Karpas-422 (cell line): Measurements from ENCODE around the gene GLS2. TPM values are rescaled to one million over a fixed set of nuclear protein-coding genes. Genes with fewer than 3 reads are reported as not detected.
A peak's percentile ranks its signal among the peaks of the same experiment; 100 is the strongest.

Experiments used
- DNase-seq: peaks from one replicate; pipeline ENCODE4 v3.0.0-alpha.2; 2015
- H2AFZ ChIP-seq: fragments of 200-600 bp; sonication (generic); 2 replicates; pipeline ENCODE4 v1.6.1; 2014; ENCODE audit warnings: antibody characterized with exemption, low read length, mixed read lengths
- H3K27ac ChIP-seq: fragments of 200-600 bp; sonication (generic); 2 replicates; pipeline ENCODE4 v1.5.1; 2014; ENCODE audit warnings: mild to moderate bottlenecking, low read length, moderate library complexity
- H3K27me3 ChIP-seq: fragments of 200-600 bp; sonication (generic); 2 replicates; pipeline ENCODE4 v1.6.1; 2014; ENCODE audit warnings: low read length, mixed read lengths
- H3K36me3 ChIP-seq: fragments of 200-600 bp; sonication (generic); 2 replicates; pipeline ENCODE4 v1.6.1; 2014; ENCODE audit warnings: low read length, mixed read lengths; ENCODE audit not compliant: insufficient read depth
- H3K4me1 ChIP-seq: fragments of 200-600 bp; sonication (generic); 2 replicates; pipeline ENCODE4 v1.6.1; 2014; ENCODE audit warnings: mild to moderate bottlenecking, low read length, mixed read lengths
- H3K4me2 ChIP-seq: fragments of 200-600 bp; sonication (generic); 2 replicates; pipeline ENCODE4 v1.6.1; 2014; ENCODE audit warnings: low read length, low read depth, mild to moderate bottlenecking; ENCODE audit not compliant: poor library complexity, severe bottlenecking
- H3K4me3 ChIP-seq: fragments of 200-600 bp; sonication (generic); 2 replicates; pipeline ENCODE4 v1.5.1; 2014; ENCODE audit warnings: mild to moderate bottlenecking, antibody characterized with exemption, low read length, mixed read lengths
- H3K79me2 ChIP-seq: fragments of 200-600 bp; sonication (generic); 2 replicates; pipeline ENCODE4 v1.6.1; 2014; ENCODE audit warnings: mild to moderate bottlenecking, low read length, mixed read lengths
- H3K9ac ChIP-seq: fragments of 200-600 bp; sonication (generic); 2 replicates; pipeline ENCODE4 v1.6.0; 2014; ENCODE audit warnings: low read length
- H3K9me2 ChIP-seq: fragments of 200-600 bp; sonication (generic), shearing (Covaris generic); replicated peaks from 2 replicates; pipeline ENCODE4 v1.6.0; 2014; ENCODE audit warnings: mild to moderate bottlenecking, low read length, moderate library complexity; ENCODE audit not compliant: insufficient read depth
- H3K9me3 ChIP-seq: fragments of 300-700, 200-600 bp; sonication (generic); 2 replicates; pipeline ENCODE4 v1.6.1; 2014; ENCODE audit warnings: low read length, mixed read lengths
- H4K20me1 ChIP-seq: fragments of 200-600 bp; sonication (generic); 2 replicates; pipeline ENCODE4 v1.6.1; 2014; ENCODE audit warnings: mild to moderate bottlenecking, antibody characterized with exemption, low read length, low read depth; ENCODE audit not compliant: insufficient read depth
- total RNA-seq: library from RNA; depleted of rRNA; stranded (reverse); fragments of >200 nt; shearing (Covaris generic); gene quantifications from 2 replicates; pipeline ENCODE4 v1.2.3, GENCODE V29; 2014; ENCODE audit warnings: low replicate concordance; rRNA removed

Gene GLS2
- total RNA-seq: not detected in 2 replicates

DNA sequence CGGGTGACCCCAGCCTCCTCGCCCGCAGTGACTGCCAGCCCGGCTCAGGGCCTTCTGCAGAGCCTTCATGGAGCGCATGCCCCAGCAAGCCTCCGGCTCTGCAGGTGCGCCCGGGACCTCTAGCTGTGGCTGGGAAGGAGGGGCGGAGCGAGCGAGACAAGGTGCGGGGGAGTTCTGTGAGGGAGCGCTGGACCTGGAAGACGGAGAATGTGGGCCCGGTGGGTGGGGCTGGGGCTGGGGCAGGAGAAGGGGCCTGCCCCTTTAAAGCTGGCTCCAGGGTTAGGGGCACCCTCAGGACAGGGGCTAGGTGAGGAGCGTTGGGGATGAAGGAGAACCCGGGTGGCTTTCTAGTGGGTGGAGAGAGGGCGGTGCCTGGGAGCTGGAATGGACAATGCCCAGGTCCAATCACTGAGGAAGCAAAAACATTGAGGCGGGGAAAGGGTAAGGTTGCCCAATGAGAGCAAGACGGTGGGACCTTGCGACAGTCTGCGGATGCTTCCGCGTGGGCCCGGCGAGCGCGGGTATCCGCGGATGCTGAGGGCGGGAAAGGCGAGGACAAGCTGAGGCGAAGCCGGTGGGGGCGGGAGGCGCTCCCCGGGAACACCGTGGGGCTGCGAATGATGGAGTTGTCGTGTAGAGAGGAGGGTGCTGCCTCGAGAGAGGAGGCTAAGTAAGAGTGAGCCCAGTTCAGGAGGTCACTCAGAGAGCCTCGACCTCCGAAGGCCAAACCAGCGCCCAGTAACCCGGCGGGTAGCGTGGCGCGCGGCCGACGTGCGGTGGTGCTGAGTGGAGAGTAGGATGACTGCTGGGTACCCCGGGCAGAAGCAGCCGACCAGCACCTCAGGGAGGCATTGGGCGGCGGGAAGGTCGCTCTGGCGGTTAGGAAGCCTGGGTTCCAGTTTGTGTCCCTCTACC is at the start of gene GLS2:
Gene GLS2 (minus strand): TSS at position 121 of the 915 bp plus-strand sequence. CDS start 43 bp downstream, at position 78.
- Histone ChIP-seq H3K9me3 (no peaks in the 10 kb centered on the region), H3K27me3 (no peaks in the 10 kb centered on the region), H3K4me1 (peaks cover 8% of the 10 kb centered on the region), H3K36me3 (no peaks in the 10 kb centered on the region), H3K9me2 (no peaks in the 10 kb centered on the region), H3K27ac (no peak within 1 kb of the TSS), H3K9ac (no peak within 1 kb of the TSS), H3K4me2 (no peak within 1 kb of the TSS), H3K79me2 (no peaks in the 10 kb centered on the region), H4K20me1 (0 out of 2 replicates have a peak, but pooled peaks cover 4% of the 10 kb centered on the region), H3K4me3 (no peak within 1 kb of the TSS), H2AFZ (no peak within 1 kb of the TSS)
- DNase-seq: peak; percentile 53

DNA sequence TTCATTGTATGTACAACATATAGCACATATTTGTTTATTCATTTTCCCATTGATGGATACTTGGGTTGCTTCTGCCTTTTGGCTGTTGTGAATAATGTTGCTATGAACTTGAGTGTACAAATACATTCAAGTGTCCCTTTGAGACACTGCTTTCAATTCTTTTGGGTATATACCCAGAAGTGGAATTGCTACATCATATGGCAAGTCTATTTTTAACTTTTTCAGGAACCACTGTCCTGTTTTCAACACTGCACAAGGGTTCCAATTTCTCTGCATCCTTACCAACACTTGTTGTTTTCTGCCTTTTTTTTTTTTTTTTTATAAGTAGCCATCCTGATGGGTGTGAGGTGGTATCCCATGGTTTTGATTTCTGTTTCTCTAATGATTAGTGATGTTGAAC is 49.6 kb upstream of the GLS2 start:
- H3K36me3 ChIP-seq: no peaks in the 10 kb centered on the region
- H2AFZ ChIP-seq: no peak overlapping the region
- no peak overlapping the region for H3K9ac ChIP-seq
- H3K4me1 ChIP-seq: no peaks in the 10 kb centered on the region
- no peaks in the 10 kb centered on the region for H3K9me3 ChIP-seq
- no peaks in the 10 kb centered on the region for H3K79me2 ChIP-seq
- H3K27ac ChIP-seq: no peak overlapping the region
- DNase-seq: no peak
- no peak overlapping the region for H3K4me2 ChIP-seq
- no peak overlapping the region for H3K4me3 ChIP-seq
- H3K27me3 ChIP-seq: no peaks in the 10 kb centered on the region
- H3K9me2 ChIP-seq: no peaks in the 10 kb centered on the region
- H4K20me1 ChIP-seq: no peaks in the 10 kb centered on the region

DNA sequence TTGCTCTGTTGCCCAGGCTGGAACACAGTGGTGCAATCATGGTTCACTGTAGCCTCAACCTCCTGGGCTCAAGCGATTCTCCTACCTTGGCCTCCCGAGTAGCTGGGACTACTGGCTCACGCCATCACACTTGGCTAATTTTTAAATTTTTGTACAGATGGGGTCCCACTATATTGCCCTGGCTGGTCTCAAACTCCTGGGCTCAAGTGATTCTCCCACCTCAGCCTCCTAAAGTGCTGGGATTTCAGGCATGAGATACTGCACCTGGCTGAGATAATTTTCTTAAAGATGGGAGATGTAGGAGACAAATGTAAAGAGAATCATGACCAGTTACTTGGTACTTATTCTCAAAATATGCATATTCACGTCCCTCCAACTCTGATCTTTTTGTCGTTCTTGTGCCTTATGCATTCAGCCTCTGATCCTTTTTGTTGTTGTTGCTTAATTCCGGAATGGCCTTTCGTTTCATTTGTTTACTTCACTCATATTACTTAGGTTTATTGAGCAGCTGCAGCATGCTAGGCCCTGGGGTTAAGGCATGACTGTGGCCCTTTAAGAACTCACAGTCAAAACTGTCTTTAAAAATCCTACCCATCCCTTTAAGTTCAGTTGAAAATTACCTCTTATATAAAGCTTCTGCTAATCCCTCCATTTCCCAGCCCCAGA is 42.6 kb upstream of the GLS2 start:
- Histone ChIP-seq H3K4me2 (no peak overlapping the region), H3K79me2 (no peaks in the 10 kb centered on the region), H4K20me1 (no peaks in the 10 kb centered on the region), H3K9ac (no peak overlapping the region), H3K9me3 (no peaks in the 10 kb centered on the region), H3K9me2 (no peaks in the 10 kb centered on the region), H3K36me3 (no peaks in the 10 kb centered on the region), H3K27ac (no peak overlapping the region), H2AFZ (no peak overlapping the region), H3K4me3 (no peak overlapping the region), H3K4me1 (no peaks in the 10 kb centered on the region), H3K27me3 (no peaks in the 10 kb centered on the region)
- no peak for DNase-seq

DNA sequence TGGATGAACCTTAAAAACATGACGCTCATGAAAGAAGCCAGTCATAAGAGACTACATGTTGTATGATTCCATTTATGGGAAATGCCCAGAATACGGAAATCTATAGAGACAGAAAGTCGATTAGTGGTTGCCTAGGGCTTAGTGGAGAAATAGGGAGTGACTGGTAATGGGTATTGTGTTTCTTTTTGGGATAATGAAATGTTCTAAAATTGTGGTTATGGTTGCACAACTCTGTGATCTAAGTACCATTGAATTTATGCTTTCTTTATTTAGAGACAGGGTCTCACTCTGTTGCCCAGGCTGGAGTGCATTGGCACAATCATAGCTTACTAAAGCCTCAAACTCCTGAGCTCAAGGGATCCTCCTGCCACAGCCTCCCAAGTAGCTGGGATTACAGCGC is 41.7 kb upstream of the GLS2 start:
- no peaks in the 10 kb centered on the region for H3K4me1 ChIP-seq
- no peaks in the 10 kb centered on the region for H3K79me2 ChIP-seq
- no peaks in the 10 kb centered on the region for H3K9me2 ChIP-seq
- no peaks in the 10 kb centered on the region for H3K27me3 ChIP-seq
- no peak overlapping the region for H3K4me3 ChIP-seq
- H3K4me2 ChIP-seq: no peak overlapping the region
- H4K20me1 ChIP-seq: no peaks in the 10 kb centered on the region
- no peak overlapping the region for H3K27ac ChIP-seq
- no peaks in the 10 kb centered on the region for H3K9me3 ChIP-seq
- H3K9ac ChIP-seq: no peak overlapping the region
- no peak for DNase-seq
- no peak overlapping the region for H2AFZ ChIP-seq
- H3K36me3 ChIP-seq: no peaks in the 10 kb centered on the region

DNA sequence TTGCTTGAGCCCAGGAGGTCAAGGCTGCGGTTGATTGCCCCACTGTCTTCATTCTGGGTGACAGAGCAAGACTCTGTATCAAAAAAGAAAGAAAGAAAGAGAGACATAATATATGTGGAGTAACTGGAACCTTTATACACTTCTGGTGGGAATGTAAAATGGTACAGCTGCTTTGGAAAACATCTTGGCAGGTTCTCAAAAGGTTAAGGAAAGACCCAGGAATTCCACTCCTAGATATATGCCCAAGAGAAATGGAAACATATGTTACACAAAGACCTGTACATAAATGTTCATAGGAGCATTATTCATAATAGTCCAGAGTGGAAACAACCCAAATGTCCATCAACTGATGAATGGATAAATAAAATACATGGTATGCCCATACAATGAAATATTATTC is 40.9 kb upstream of the GLS2 start:
- Histone ChIP-seq H3K27ac (no peak overlapping the region), H3K9ac (no peak overlapping the region), H3K79me2 (no peaks in the 10 kb centered on the region), H3K4me1 (no peaks in the 10 kb centered on the region), H3K9me3 (no peaks in the 10 kb centered on the region), H4K20me1 (no peaks in the 10 kb centered on the region), H3K4me3 (no peak overlapping the region), H3K36me3 (no peaks in the 10 kb centered on the region), H3K27me3 (no peaks in the 10 kb centered on the region), H3K9me2 (no peaks in the 10 kb centered on the region), H3K4me2 (no peak overlapping the region), H2AFZ (no peak overlapping the region)
- DNase-seq: no peak

DNA sequence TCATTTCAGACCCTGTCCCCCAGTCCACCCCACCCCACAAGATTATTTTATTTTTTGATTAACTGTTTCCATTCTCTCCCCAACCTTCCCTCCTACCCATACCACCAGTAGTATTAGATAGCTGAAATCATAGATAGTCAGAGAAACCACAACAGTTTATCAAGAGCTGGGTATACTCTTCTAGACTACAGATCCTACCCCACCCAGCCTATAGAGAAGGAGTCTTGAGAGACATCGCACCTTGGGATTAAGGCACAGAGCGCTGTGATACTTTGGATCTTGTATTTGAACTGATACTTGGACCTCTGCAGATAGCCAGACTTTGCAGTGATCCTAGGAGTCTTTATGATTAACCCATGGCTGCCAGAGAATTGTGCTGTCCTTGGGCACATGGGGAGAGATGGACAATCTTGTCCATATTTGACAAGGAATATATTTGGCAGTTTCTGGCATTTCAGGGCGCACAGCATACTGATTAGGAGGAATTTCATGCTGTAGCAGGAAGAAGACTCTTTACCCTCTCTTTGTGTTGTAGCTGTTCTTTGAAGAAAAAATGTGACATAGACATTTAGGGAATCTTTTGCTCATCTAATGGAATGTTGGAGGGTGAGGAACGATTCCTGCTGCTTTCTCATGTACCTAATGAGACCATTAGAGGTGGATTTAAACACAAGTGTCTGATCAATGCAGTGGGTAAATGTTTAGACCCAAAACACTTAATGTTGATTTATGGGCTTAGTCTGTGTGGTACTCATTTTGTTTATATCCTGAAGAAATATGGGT is 34.6 kb upstream of the GLS2 start:
- no peak for DNase-seq
- Histone ChIP-seq H3K79me2 (no peaks in the 10 kb centered on the region), H4K20me1 (no peaks in the 10 kb centered on the region), H3K36me3 (no peaks in the 10 kb centered on the region), H3K4me2 (peak overlapping the region; percentile 28), H3K9ac (no peak overlapping the region), H3K9me3 (no peaks in the 10 kb centered on the region), H3K9me2 (no peaks in the 10 kb centered on the region), H3K27me3 (no peaks in the 10 kb centered on the region), H3K4me1 (no peaks in the 10 kb centered on the region), H2AFZ (no peak overlapping the region), H3K4me3 (no peak overlapping the region), H3K27ac (no peak overlapping the region)

DNA sequence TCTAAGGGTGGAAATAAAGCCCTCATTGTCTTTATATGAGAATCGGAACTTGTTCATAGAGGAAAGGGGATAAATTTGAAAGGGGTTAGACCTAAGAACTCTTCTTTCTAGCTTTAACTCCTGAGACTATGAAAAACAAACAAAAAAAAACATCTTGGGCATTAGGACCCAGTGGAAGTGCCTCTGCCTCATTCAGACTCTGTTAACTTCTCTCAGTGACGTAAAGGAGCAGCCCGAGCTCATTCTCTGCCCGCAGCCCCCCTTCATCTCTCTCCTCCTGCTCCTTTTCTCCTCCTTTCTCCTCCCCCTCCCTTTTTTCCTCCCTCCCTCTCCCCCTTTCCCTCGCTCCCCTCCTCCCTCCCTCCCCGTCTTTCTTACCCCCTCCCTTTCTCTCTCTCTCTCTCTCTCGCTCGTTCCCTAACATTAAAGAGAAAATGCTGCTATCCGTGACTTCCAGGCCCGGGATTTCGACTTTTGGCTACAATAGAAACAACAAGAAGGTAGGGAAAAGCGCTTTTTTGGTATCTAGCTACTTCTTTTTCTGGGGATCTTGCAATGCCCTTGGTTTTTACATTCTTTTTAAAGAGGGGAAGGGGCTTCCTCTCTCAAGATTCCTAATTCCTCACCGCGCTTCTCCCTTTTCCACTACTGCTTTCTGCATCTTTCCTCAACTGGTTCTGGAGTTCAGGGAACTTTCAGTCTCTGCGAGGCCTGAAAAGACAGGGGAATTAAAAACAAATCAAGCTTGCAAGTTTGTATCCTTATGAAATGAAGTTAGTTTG is 33.8 kb upstream of the GLS2 start, which contains the start of gene RBMS2:
Gene RBMS2 (plus strand): TSS at position 231 of the 782 bp plus-strand sequence. CDS start 204 bp downstream, at position 435.
- Histone ChIP-seq H3K36me3 (no peaks in the 10 kb centered on the region), H3K4me3 (peak within 1 kb of the TSS; percentile 32; the same call in 1 of the 2 replicates), H3K4me2 (peak within 1 kb of the TSS; percentile 28), H3K9me3 (no peaks in the 10 kb centered on the region), H2AFZ (no peak within 1 kb of the TSS), H3K4me1 (no peaks in the 10 kb centered on the region), H3K9ac (peak within 1 kb of the TSS; percentile 36; the same call in 1 of the 2 replicates), H4K20me1 (no peaks in the 10 kb centered on the region), H3K9me2 (no peaks in the 10 kb centered on the region), H3K27me3 (no peaks in the 10 kb centered on the region), H3K79me2 (no peaks in the 10 kb centered on the region), H3K27ac (no peak within 1 kb of the TSS)
- no peak for DNase-seq
